ENCODE data around the gene FAM186B. TPM values are rescaled to one million over a fixed set of nuclear protein-coding genes. Genes with fewer than 3 reads are reported as not detected.
A peak's percentile ranks its signal among the peaks of the same experiment; 100 is the strongest.

FAM186B gene
- total and polyA plus RNA-seq, 11 donors: 0.17 to 0.78 (median 0.41) TPM

GRCh38 chr12:49649892-49650291, 44.5 kb upstream of the FAM186B start:
- peaks cover 0 to 99% (median 93%) of the 10 kb centered on the region in 9 donors for H3K36me3 ChIP-seq
- H3K27me3 ChIP-seq: no peaks in the 10 kb centered on the region
- no peak overlapping the region for H3K27ac ChIP-seq
- intact Hi-C loops (cut with DNase I): loop anchor here in 1 of 10 donors (10.0 kb wide), 1 partner anchor 185 kb away; no protein-coding TSS in a partner anchor
- DNase-seq (no peak), ATAC-seq (no peak)
- H3K4me1 ChIP-seq: peaks cover 0 to 55% (median 38%) of the 10 kb centered on the region in 12 donors
- WGBS, 4 donors: 80 to 86% (median 82%) methylated on average over 5 of the region's 5 CpGs
- no peak overlapping the region for H3K4me3 ChIP-seq
- TF ChIP-seq POLR2A (IDR thresholded peaks at IDR 0.05): no peak
- TF ChIP-seq CTCF (IDR thresholded peaks at IDR 0.05): no peak
- H3K9me3 ChIP-seq: no peaks in the 10 kb centered on the region

GRCh38 chr12:49649445-49649844, 44.0 kb upstream of the FAM186B start:
- H3K4me1 ChIP-seq: peaks cover 0 to 55% (median 38%) of the 10 kb centered on the region in 12 donors
- no peaks in the 10 kb centered on the region for H3K9me3 ChIP-seq
- peaks cover 0 to 98% (median 92%) of the 10 kb centered on the region in 9 donors for H3K36me3 ChIP-seq
- WGBS, 4 donors: 91 to 95% (median 92%) methylated on average over 11 of the region's 11 CpGs
- peak overlapping the region in 9 of 12 donors; percentile 53 to 86 (median 77) for H3K27ac ChIP-seq
- no peak overlapping the region for H3K4me3 ChIP-seq
- no peak for TF ChIP-seq POLR2A (IDR thresholded peaks at IDR 0.05)
- TF ChIP-seq CTCF (IDR thresholded peaks at IDR 0.05): no peak
- H3K27me3 ChIP-seq: no peaks in the 10 kb centered on the region
- intact Hi-C loops (cut with DNase I): loop anchor here in 1 of 10 donors (10.0 kb wide), 1 partner anchor 185 kb away; no protein-coding TSS in a partner anchor
- ATAC-seq (no peak), DNase-seq (no peak)

GRCh38 chr12:49648712-49649003, 43.2 kb upstream of the FAM186B start:
- Histone ChIP-seq H3K27me3 (no peaks in the 10 kb centered on the region), H3K9me3 (no peaks in the 10 kb centered on the region), H3K4me3 (no peak overlapping the region), H3K27ac (peak overlapping the region in 11 of 12 donors; percentile 53 to 86 (median 76)), H3K4me1 (peaks cover 0 to 58% (median 40%) of the 10 kb centered on the region in 12 donors), H3K36me3 (peaks cover 0 to 97% (median 92%) of the 10 kb centered on the region in 9 donors)
- DNase-seq (no peak), ATAC-seq (peak in 1 of 4 donors; percentile 3)
- 56 to 94% (median 71%) methylated on average over 3 of the region's 3 CpGs for WGBS, 4 donors
- intact Hi-C loops (cut with DNase I): loop anchor here in 1 of 10 donors (10.0 kb wide), 1 partner anchor 186 kb away; no protein-coding TSS in a partner anchor
- TF ChIP-seq POLR2A (IDR thresholded peaks at IDR 0.05): no peak
- no peak for TF ChIP-seq CTCF (IDR thresholded peaks at IDR 0.05)

- H3K36me3 ChIP-seq: peaks cover 0 to 97% (median 92%) of the 10 kb centered on the region in 9 donors
- peaks cover 0 to 58% (median 40%) of the 10 kb centered on the region in 12 donors for H3K4me1 ChIP-seq
- no peaks in the 10 kb centered on the region for H3K27me3 ChIP-seq
- no peak overlapping the region for H3K4me3 ChIP-seq
- H3K9me3 ChIP-seq: no peaks in the 10 kb centered on the region
- WGBS, 4 donors: 56 to 79% (median 66%) methylated on average over 15 of the region's 15 CpGs
- intact Hi-C loops (cut with DNase I): loop anchor here in 2 of 10 donors (2.0 to 10.0 kb wide), 2 partner anchors 25 to 187 kb away; no protein-coding TSS in a partner anchor
- no peak for TF ChIP-seq POLR2A (IDR thresholded peaks at IDR 0.05)
- no peak for TF ChIP-seq CTCF (IDR thresholded peaks at IDR 0.05)
- ATAC-seq (no peak), DNase-seq (no peak)
- H3K27ac ChIP-seq: peak overlapping the region in 11 of 12 donors; percentile 53 to 86 (median 76)
Measured at GRCh38 chr12:49647827-49648711, 42.6 kb upstream of the FAM186B start.

Measured in heart left ventricle (tissue), 16 donors.